PC-9 (cell line): ENCODE data around the gene TMEM161B. TPM values are rescaled to one million over a fixed set of nuclear protein-coding genes. Genes with fewer than 3 reads are reported as not detected.

Experiments used
- BruUV-seq: library from RNA; stranded (reverse); fragments of 400-500 nt; replicated peaks from 2 replicates; lab custom pipeline; 2021; lab: Mats Ljungman, UMichigan
- CTCF ChIA-PET: fragments of 300-600 bp; sonication (Branson Sonifier 250); formaldehyde crosslinking; loops from one replicate; lab custom pipeline; 2022; ENCODE audit warnings: antibody characterized with exemption; lab: Charles Lee
- POLR2A ChIA-PET: fragments of 300-600 bp; sonication (Branson Sonifier 250); formaldehyde crosslinking; loops from one replicate; lab custom pipeline; 2022; ENCODE audit warnings: antibody characterized with exemption; ENCODE audit not compliant: unreplicated experiment; lab: Charles Lee
- DNase-seq, 2 experiments: peaks; one replicate each; pipeline versions ENCODE4 v3.0.0 to v3.0.0-alpha.2; 2015 to 2022; ENCODE audit warnings: mixed read lengths in 1 of 2
- H2AFZ ChIP-seq: fragments of 200-600 bp; sonication (generic); 2 replicates; pipeline ENCODE4 v1.8.1; 2017; ENCODE audit warnings: antibody characterized with exemption
- H3F3A ChIP-seq: fragments of 200-600 bp; sonication (generic); 2 replicates; pipeline ENCODE4 v1.8.1; 2017; ENCODE audit warnings: antibody characterized with exemption, mild to moderate bottlenecking, low read depth; ENCODE audit not compliant: insufficient read depth
- H3K27ac ChIP-seq: fragments of 200-600 bp; sonication (generic); 2 replicates; pipeline ENCODE4 v1.6.1; 2016; ENCODE audit warnings: mixed run types
- H3K27me3 ChIP-seq: fragments of 200-600 bp; sonication (generic); 2 replicates; pipeline ENCODE4 v1.6.1; 2016; ENCODE audit warnings: low read depth, mixed run types; ENCODE audit not compliant: insufficient read depth
- H3K36me3 ChIP-seq: fragments of 200-600 bp; sonication (generic); 2 replicates; pipeline ENCODE4 v1.6.1; 2016; ENCODE audit warnings: low read depth, mixed run types
- H3K4me1 ChIP-seq: fragments of 200-600 bp; sonication (generic); replicated peaks from 2 replicates; pipeline ENCODE4 v1.6.1; 2016; ENCODE audit warnings: mixed run types; ENCODE audit not compliant: insufficient read depth
- H3K4me2 ChIP-seq: fragments of 200-600 bp; sonication (generic); 2 replicates; pipeline ENCODE4 v1.6.1; 2017; ENCODE audit warnings: mixed run types
- H3K4me3 ChIP-seq: fragments of 200-600 bp; sonication (generic); 2 replicates; pipeline ENCODE4 v1.6.1; 2016; ENCODE audit warnings: mixed run types
- H3K79me2 ChIP-seq: fragments of 200-600 bp; sonication (generic); 2 replicates; pipeline ENCODE4 v1.6.1; 2017; ENCODE audit warnings: low read depth, mixed run types
- H3K9me2 ChIP-seq: fragments of 200-600 bp; sonication (generic); 2 replicates; pipeline ENCODE4 v1.8.1; 2017; ENCODE audit warnings: mild to moderate bottlenecking; ENCODE audit not compliant: insufficient read depth
- H3K9me3 ChIP-seq: fragments of 200-600 bp; sonication (generic); 2 replicates; pipeline ENCODE4 v1.8.1; 2016; ENCODE audit warnings: low read depth; ENCODE audit not compliant: insufficient read depth
- H4K20me1 ChIP-seq: fragments of 200-600 bp; sonication (generic); 2 replicates; pipeline ENCODE4 v1.8.1; 2017; ENCODE audit not compliant: insufficient read depth
- CTCF ChIP-seq: fragments of 200-600 bp; sonication (generic); conservative IDR thresholded peaks from 2 replicates; pipeline ENCODE4 v1.6.1; 2017; ENCODE audit warnings: mixed run types, antibody characterized with exemption, mild to moderate bottlenecking, moderate library complexity
- EZH2 ChIP-seq: fragments of 200-600 bp; sonication (generic); IDR thresholded peaks from 2 replicates; pipeline ENCODE4 v1.8.0; 2017; ENCODE audit warnings: antibody characterized with exemption, low read depth
- intact Hi-C: fragments of 100-400 bp; cut with micrococcal nuclease; formaldehyde crosslinking; loops from one replicate; pipeline ENCODE4 v1.10.0; 2022; ENCODE audit not compliant: unreplicated experiment
- total RNA-seq: library from RNA; stranded (reverse); gene quantifications from 2 replicates; pipeline ENCODE4 v1.2.3, GENCODE V29; 2021

TMEM161B gene
- total RNA-seq, 1 experiment from 2014 or later, result 24.8 TPM

GRCh38 chr5:88279584-88279983, 10.9 kb upstream of the TMEM161B start:
- Histone ChIP-seq H3K4me3 (no peak overlapping the region), H3K9me2 (no peaks in the 10 kb centered on the region), H3K4me1 (peaks cover 10% of the 10 kb centered on the region), H3F3A (peaks cover 4% of the 10 kb centered on the region; the same call in 1 of the 2 replicates), H3K27ac (no peak overlapping the region), H3K79me2 (no peaks in the 10 kb centered on the region), H4K20me1 (no peaks in the 10 kb centered on the region), H3K9me3 (no peaks in the 10 kb centered on the region), H3K36me3 (peaks cover 13% of the 10 kb centered on the region), H3K4me2 (no peak overlapping the region), H3K27me3 (no peaks in the 10 kb centered on the region), H2AFZ (no peak overlapping the region)
- intact Hi-C loops, result no loop called here
- POLR2A ChIA-PET, result no interaction called here
- BruUV-seq, result no TSS peak
- no peak for DNase-seq
- CTCF ChIA-PET, result no interaction called here
- no peak for TF ChIP-seq CTCF
- no peak for TF ChIP-seq EZH2

GRCh38 chr5:88276378-88276777, 7.7 kb upstream of the TMEM161B start:
- Histone ChIP-seq H3K36me3 (peaks cover 20% of the 10 kb centered on the region), H3K9me2 (no peaks in the 10 kb centered on the region), H3F3A (no peaks in the 10 kb centered on the region), H3K9me3 (no peaks in the 10 kb centered on the region), H3K4me1 (peaks cover 2% of the 10 kb centered on the region; the same call in 1 of the 2 replicates), H4K20me1 (no peaks in the 10 kb centered on the region), H2AFZ (no peak overlapping the region), H3K27me3 (no peaks in the 10 kb centered on the region), H3K27ac (no peak overlapping the region), H3K4me3 (no peak overlapping the region), H3K4me2 (no peak overlapping the region), H3K79me2 (peaks cover 4% of the 10 kb centered on the region; the same call in 1 of the 2 replicates)
- POLR2A ChIA-PET, result no interaction called here
- intact Hi-C loops, result no loop called here
- no TSS peak for BruUV-seq
- no peak for TF ChIP-seq CTCF
- TF ChIP-seq EZH2, result no peak
- DNase-seq, result no peak
- CTCF ChIA-PET, result no interaction called here

- no peak overlapping the region for H2AFZ ChIP-seq
- ChIA-PET CTCF (no interaction called here), POLR2A (no interaction called here)
These were observed 6.9 kb upstream of the TMEM161B start for GRCh38 chr5:88275581-88275980.

More at GRCh38 chr5:88275581-88275980, 6.9 kb upstream of the TMEM161B start:
- Histone ChIP-seq H3K9me2 (no peaks in the 10 kb centered on the region), H3K27me3 (no peaks in the 10 kb centered on the region), H3K27ac (no peak overlapping the region), H4K20me1 (no peaks in the 10 kb centered on the region), H3K4me2 (no peak overlapping the region), H3K4me1 (peaks cover 10% of the 10 kb centered on the region), H3K9me3 (no peaks in the 10 kb centered on the region), H3K36me3 (peaks cover 24% of the 10 kb centered on the region), H3K4me3 (no peak overlapping the region), H3F3A (no peaks in the 10 kb centered on the region), H3K79me2 (peaks cover 12% of the 10 kb centered on the region; the same call in 1 of the 2 replicates)
- no TSS peak for BruUV-seq
- DNase-seq, result no peak
- intact Hi-C loops, result no loop called here
- TF ChIP-seq EZH2, result no peak
